Mesodermal cell (in vitro differentiated cells): Measurements from ENCODE around the gene ARL15.

ENCODE experiments used
- H3K27ac ChIP-seq: 2 replicates; pipeline ENCODE4 v1.7.0; 2013; ENCODE audit warnings: mild to moderate bottlenecking, low read depth, low read length, moderate library complexity; ENCODE audit not compliant: severe bottlenecking
- H3K36me3 ChIP-seq: 2 replicates; pipeline ENCODE4 v1.7.1; 2013; ENCODE audit warnings: mild to moderate bottlenecking, low read length, moderate library complexity; ENCODE audit not compliant: control insufficient read depth, insufficient read depth
- H3K4me1 ChIP-seq: one replicate; pipeline ENCODE4 v1.7.1; 2013; ENCODE audit warnings: mild to moderate bottlenecking, low read length; ENCODE audit not compliant: insufficient read depth, control insufficient read depth, poor library complexity, severe bottlenecking
- H3K4me3 ChIP-seq: 2 replicates; pipeline ENCODE4 v1.7.0; 2013; ENCODE audit warnings: low read length, control low read depth, mild to moderate bottlenecking; ENCODE audit not compliant: insufficient read depth, poor library complexity, severe bottlenecking; ENCODE audit errors: extremely low read depth
- H3K9me3 ChIP-seq: 2 replicates; pipeline ENCODE4 v1.7.1; 2013; ENCODE audit warnings: mild to moderate bottlenecking, low read length, moderate library complexity; ENCODE audit not compliant: control insufficient read depth
- WGBS, 2 experiments: methylation state at CpG; one replicate each; pipeline ENCODE4 v1.1.5; 2013; ENCODE audit warnings: missing lambda C conversion rate in 2 of 2; ENCODE audit not compliant: insufficient coverage in 2 of 2; 5-methylcytosine and 5-hydroxymethylcytosine counted together

ARL15 gene

GRCh38 chr5:53902296-53902907, 408.0 kb downstream of the ARL15 start:
- H3K4me3 ChIP-seq = no peak overlapping the region
- no peak overlapping the region for H3K27ac ChIP-seq
- WGBS, 2 experiments = 89 to 91% methylated on average over 5 of the region's 6 CpGs
- H3K9me3 ChIP-seq = no peaks in the 10 kb centered on the region
- H3K36me3 ChIP-seq = no peaks in the 10 kb centered on the region
- H3K4me1 ChIP-seq = no peaks in the 10 kb centered on the region

GRCh38 chr5:53900677-53901076, 409.7 kb downstream of the ARL15 start:
- no peak overlapping the region for H3K4me3 ChIP-seq
- 100% methylated on average over 2 of the region's 2 CpGs; no CpG with 5 or more reads in 1 of the 2 experiments for WGBS, 2 experiments

GRCh38 chr5:53895091-53895683, 415.2 kb downstream of the ARL15 start:
- Histone ChIP-seq H3K4me1 (no peaks in the 10 kb centered on the region), H3K9me3 (no peaks in the 10 kb centered on the region), H3K27ac (no peak overlapping the region), H3K4me3 (no peak overlapping the region), H3K36me3 (no peaks in the 10 kb centered on the region)
- WGBS, 2 experiments = 69% methylated on average over 2 of the region's 3 CpGs; no CpG with 5 or more reads in 1 of the 2 experiments

More at GRCh38 chr5:53900677-53901076, 409.7 kb downstream of the ARL15 start:
- H3K4me1 ChIP-seq = no peaks in the 10 kb centered on the region
- no peaks in the 10 kb centered on the region for H3K36me3 ChIP-seq
- no peaks in the 10 kb centered on the region for H3K9me3 ChIP-seq
- H3K27ac ChIP-seq = no peak overlapping the region

GRCh38 chr5:53893626-53894025, 416.7 kb downstream of the ARL15 start:
- no peaks in the 10 kb centered on the region for H3K4me1 ChIP-seq
- no peaks in the 10 kb centered on the region for H3K36me3 ChIP-seq
- H3K9me3 ChIP-seq = no peaks in the 10 kb centered on the region
- H3K27ac ChIP-seq = no peak overlapping the region
- 83 to 89% methylated on average over 1 of the region's 1 CpG for WGBS, 2 experiments
- no peak overlapping the region for H3K4me3 ChIP-seq

- Histone ChIP-seq H3K4me3 (no peak overlapping the region), H3K27ac (no peak overlapping the region), H3K9me3 (no peaks in the 10 kb centered on the region), H3K4me1 (no peaks in the 10 kb centered on the region), H3K36me3 (no peaks in the 10 kb centered on the region)
- WGBS, 2 experiments = 100% methylated on average over 1 of the region's 1 CpG
These were observed 418.1 kb downstream of the ARL15 start for GRCh38 chr5:53892224-53892623.

DNA sequence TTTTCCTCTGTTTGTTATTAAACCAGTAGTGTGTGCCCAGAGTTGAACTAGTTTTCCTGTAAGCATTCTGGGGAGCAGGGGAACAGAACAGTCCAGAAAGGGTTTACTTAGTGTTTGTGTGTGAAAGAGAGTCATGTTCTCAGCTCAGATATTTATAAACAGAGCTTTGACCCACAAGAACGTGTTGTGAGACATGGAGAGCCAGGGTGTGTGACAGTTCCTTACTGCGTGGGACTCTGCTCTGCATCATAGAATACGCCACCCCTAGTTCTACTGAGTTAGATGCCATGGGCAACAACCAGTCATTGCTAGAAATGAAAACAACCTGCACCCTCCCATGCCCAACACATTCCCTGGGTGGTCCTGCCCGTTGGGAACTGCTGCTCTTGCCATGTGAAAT, 419.2 kb downstream of the ARL15 start:
- Histone ChIP-seq H3K36me3 (no peaks in the 10 kb centered on the region), H3K4me1 (no peaks in the 10 kb centered on the region), H3K9me3 (no peaks in the 10 kb centered on the region), H3K27ac (no peak overlapping the region), H3K4me3 (no peak overlapping the region)
- WGBS, 2 experiments = 73% methylated on average over 3 to 4 of the region's 4 CpGs

DNA sequence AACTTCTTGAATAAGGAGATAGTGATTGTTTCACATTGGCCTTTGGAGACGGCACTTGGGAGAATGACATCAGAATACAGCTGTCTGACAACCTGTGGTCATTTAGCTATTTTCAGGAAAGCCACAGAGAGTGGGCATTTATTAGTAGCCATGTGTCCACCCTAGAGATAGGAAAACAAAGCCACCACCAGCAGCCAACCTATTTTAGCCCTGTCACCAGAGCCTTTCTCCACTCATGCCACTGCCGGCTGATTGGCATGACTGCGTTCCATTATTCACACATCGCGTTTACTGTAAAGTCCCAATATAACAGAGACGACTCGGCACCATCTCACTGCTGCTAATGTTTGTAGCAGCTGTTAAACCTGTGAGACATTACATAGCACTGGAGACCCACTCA, 419.9 kb downstream of the ARL15 start:
- Histone ChIP-seq H3K9me3 (no peaks in the 10 kb centered on the region), H3K36me3 (no peaks in the 10 kb centered on the region), H3K27ac (no peak overlapping the region), H3K4me3 (no peak overlapping the region), H3K4me1 (no peaks in the 10 kb centered on the region)
- 87 to 88% methylated on average over 7 of the region's 7 CpGs for WGBS, 2 experiments

GRCh38 chr5:53884844-53885243, 425.5 kb downstream of the ARL15 start:
- no peaks in the 10 kb centered on the region for H3K9me3 ChIP-seq
- H3K27ac ChIP-seq = no peak overlapping the region
- no peaks in the 10 kb centered on the region for H3K36me3 ChIP-seq
- H3K4me1 ChIP-seq = peaks cover 18% of the 10 kb centered on the region
- no peak overlapping the region for H3K4me3 ChIP-seq
- no CpG with 5 or more reads among the region's 2 CpGs for WGBS, 2 experiments

DNA sequence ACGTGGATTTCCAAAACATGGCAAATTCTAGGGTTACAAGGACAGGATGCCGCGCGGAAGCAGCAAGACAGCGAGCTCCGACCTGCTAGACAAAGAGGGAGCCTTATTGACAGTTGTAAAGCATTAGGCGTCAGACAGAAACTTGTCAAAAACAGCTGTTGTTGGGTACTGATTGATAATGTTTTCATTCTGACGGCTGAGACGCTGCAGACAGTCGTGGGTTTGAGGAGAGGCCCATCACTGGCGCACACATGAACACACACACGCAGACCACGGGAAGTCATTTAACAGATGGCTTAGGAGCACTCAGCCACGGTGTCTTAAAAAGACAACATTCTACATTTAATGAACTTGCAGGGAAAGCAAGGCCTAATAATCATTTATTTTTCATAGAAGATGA, 426.0 kb downstream of the ARL15 start:
- Histone ChIP-seq H3K4me3 (no peak overlapping the region), H3K9me3 (no peaks in the 10 kb centered on the region), H3K4me1 (peaks cover 18% of the 10 kb centered on the region), H3K27ac (no peak overlapping the region), H3K36me3 (no peaks in the 10 kb centered on the region)
- 36 to 43% methylated on average over 9 to 12 of the region's 14 CpGs for WGBS, 2 experiments

DNA sequence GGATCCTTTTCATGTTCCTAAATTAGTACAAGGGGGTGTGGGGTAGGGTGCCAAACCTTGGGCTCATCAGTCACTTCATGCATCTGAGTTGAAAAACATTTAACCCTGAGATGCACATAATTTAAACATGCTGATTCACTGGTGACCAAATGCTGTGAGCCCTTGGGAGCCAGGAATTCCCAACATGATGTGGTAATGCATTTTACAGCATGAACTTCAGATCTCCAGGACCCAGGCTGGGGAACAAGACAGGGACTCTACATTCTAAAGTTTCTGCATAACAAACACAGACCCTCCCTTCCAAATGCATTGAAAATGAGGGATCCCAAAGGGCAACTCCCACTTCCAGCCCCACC, 427.7 kb downstream of the ARL15 start:
- Histone ChIP-seq H3K4me1 (peaks cover 18% of the 10 kb centered on the region), H3K9me3 (no peaks in the 10 kb centered on the region), H3K27ac (no peak overlapping the region), H3K36me3 (no peaks in the 10 kb centered on the region), H3K4me3 (no peak overlapping the region)

- WGBS, 2 experiments = 78 to 83% methylated on average over 1 of the region's 1 CpG
These were observed 428.2 kb downstream of the ARL15 start for GRCh38 chr5:53882006-53882675.

More at GRCh38 chr5:53882006-53882675, 428.2 kb downstream of the ARL15 start:
- no peak overlapping the region for H3K4me3 ChIP-seq
- H3K36me3 ChIP-seq = no peaks in the 10 kb centered on the region
- H3K4me1 ChIP-seq = peaks cover 18% of the 10 kb centered on the region
- no peak overlapping the region for H3K27ac ChIP-seq
- no peaks in the 10 kb centered on the region for H3K9me3 ChIP-seq
